ENCODE measurements around the gene HLA-DQB1. TPM values are rescaled to one million over a fixed set of nuclear protein-coding genes. Genes with fewer than 3 reads are reported as not detected.
"Not testable (repeated sequence)": the region's sequence is repeated elsewhere in the genome, so short reads cannot be mapped to it uniquely, and the experiment has no call there.

HLA-DQB1 gene
- total RNA-seq: under 0.01 and 6.5 TPM in 2 replicates

DNA sequence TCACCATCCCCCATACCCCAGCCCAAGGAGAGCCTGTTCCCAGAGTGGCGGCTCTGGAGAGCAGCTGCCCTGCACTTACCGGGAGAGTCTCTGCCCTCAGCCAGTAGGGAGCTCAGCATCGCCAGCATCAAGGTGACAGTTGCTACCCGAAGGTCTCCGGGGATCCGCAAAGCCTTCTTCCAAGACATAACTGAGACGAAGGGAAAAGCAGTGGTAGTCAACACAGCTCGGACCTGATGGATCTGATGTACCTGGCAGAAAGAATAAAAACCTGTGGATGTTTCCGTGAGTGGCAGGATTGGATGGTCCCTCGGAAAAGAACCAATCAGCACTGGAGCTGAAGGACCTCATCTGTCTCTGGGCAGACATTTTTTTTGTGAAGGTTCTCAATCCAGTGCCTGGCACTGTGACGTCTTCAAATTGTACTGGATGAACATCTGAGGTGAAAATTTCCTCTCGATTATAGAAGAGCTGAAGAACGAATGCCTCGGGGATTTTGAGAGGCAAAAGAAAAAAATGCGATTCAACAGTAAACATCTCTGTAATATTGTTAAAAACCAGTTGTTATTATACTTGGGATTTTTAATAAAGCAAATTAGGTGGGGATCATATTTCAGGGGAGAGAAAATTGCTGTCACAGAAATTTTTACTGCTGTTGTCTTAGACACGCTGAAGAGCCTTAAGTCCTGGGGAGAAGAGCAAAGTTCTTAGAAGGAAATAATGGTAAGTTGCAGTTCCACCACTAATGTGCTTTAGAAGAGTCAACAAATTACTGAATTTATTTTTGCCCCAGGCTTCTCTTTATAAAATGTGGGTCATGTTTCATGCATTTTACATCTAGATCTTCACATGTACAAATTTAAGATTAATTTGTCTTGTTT, at the start of gene HLA-DQB1:
HLA-DQB1 (minus strand) TSS at position 238 of the 881 bp plus-strand sequence; CDS start at position 188, 50 bp downstream.
- no peaks in the 10 kb centered on the region for H3K36me3 ChIP-seq (ENCODE audit: insufficient read depth, low read length)
- no peaks in the 10 kb centered on the region for H4K20me1 ChIP-seq (ENCODE audit: insufficient read depth, low read length)
- no peak within 1 kb of the TSS for H3K4me2 ChIP-seq (ENCODE audit: insufficient read depth, low read length)
- H3K27ac ChIP-seq (ENCODE audit: low read depth, low read length): no peak within 1 kb of the TSS
- H3K4me1 ChIP-seq (ENCODE audit: insufficient read depth, low read length): no peaks in the 10 kb centered on the region
- no peak within 1 kb of the TSS for H3K4me3 ChIP-seq (ENCODE audit: insufficient read depth, low read length)
- peaks cover 7% of the 10 kb centered on the region for H3K27me3 ChIP-seq (ENCODE audit: insufficient read depth, low read length)
- TF ChIP-seq, protein P1, sequence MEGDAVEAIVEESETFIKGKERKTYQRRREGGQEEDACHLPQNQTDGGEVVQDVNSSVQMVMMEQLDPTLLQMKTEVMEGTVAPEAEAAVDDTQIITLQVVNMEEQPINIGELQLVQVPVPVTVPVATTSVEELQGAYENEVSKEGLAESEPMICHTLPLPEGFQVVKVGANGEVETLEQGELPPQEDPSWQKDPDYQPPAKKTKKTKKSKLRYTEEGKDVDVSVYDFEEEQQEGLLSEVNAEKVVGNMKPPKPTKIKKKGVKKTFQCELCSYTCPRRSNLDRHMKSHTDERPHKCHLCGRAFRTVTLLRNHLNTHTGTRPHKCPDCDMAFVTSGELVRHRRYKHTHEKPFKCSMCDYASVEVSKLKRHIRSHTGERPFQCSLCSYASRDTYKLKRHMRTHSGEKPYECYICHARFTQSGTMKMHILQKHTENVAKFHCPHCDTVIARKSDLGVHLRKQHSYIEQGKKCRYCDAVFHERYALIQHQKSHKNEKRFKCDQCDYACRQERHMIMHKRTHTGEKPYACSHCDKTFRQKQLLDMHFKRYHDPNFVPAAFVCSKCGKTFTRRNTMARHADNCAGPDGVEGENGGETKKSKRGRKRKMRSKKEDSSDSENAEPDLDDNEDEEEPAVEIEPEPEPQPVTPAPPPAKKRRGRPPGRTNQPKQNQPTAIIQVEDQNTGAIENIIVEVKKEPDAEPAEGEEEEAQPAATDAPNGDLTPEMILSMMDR (IDR thresholded peaks at IDR 0.05; ENCODE audit: extremely low read depth, low read depth, low read length): no peak
- H3K9me3 ChIP-seq (ENCODE audit: low read depth, low read length): no peaks in the 10 kb centered on the region
- peak; percentile 86 for DNase-seq (ENCODE audit: insufficient read length, low spot score, missing footprints)
- no peaks in the 10 kb centered on the region for H3K79me2 ChIP-seq (ENCODE audit: insufficient read depth, low read length)
- no peak within 1 kb of the TSS for H2AFZ ChIP-seq (ENCODE audit: low read length)

- Histone ChIP-seq H3K36me3 (ENCODE audit: insufficient read depth, low read length) (no peaks in the 10 kb centered on the region), H3K9me3 (ENCODE audit: low read depth, low read length) (no peaks in the 10 kb centered on the region), H3K4me1 (ENCODE audit: insufficient read depth, low read length) (no peaks in the 10 kb centered on the region), H2AFZ (ENCODE audit: low read length) (no peak overlapping the region), H3K4me3 (ENCODE audit: insufficient read depth, low read length) (no peak overlapping the region), H3K79me2 (ENCODE audit: insufficient read depth, low read length) (no peaks in the 10 kb centered on the region), H3K27me3 (ENCODE audit: insufficient read depth, low read length) (no peaks in the 10 kb centered on the region), H3K27ac (ENCODE audit: low read depth, low read length) (no peak overlapping the region), H4K20me1 (ENCODE audit: insufficient read depth, low read length) (no peaks in the 10 kb centered on the region), H3K4me2 (ENCODE audit: insufficient read depth, low read length) (no peak overlapping the region)
- DNase-seq (ENCODE audit: insufficient read length, low spot score, missing footprints): no peak
- TF ChIP-seq, protein P1 (IDR thresholded peaks at IDR 0.05; ENCODE audit: extremely low read depth, low read depth, low read length): no peak
These were observed 46.8 kb upstream of the HLA-DQB1 start for GRCh38 chr6:32713241-32713640.

- Histone ChIP-seq H3K9me3 (ENCODE audit: low read depth, low read length) (no peaks in the 10 kb centered on the region), H3K27me3 (ENCODE audit: insufficient read depth, low read length) (no peaks in the 10 kb centered on the region), H2AFZ (ENCODE audit: low read length) (no peak overlapping the region), H3K79me2 (ENCODE audit: insufficient read depth, low read length) (no peaks in the 10 kb centered on the region), H4K20me1 (ENCODE audit: insufficient read depth, low read length) (no peaks in the 10 kb centered on the region), H3K4me3 (ENCODE audit: insufficient read depth, low read length) (no peak overlapping the region), H3K36me3 (ENCODE audit: insufficient read depth, low read length) (no peaks in the 10 kb centered on the region), H3K4me1 (ENCODE audit: insufficient read depth, low read length) (no peaks in the 10 kb centered on the region), H3K27ac (ENCODE audit: low read depth, low read length) (no peak overlapping the region), H3K4me2 (ENCODE audit: insufficient read depth, low read length) (no peak overlapping the region)
- no peak for DNase-seq (ENCODE audit: insufficient read length, low spot score, missing footprints)
- TF ChIP-seq, protein P1 (IDR thresholded peaks at IDR 0.05; ENCODE audit: extremely low read depth, low read depth, low read length): no peak
These were observed 43.2 kb upstream of the HLA-DQB1 start for GRCh38 chr6:32709625-32710024.

DNA sequence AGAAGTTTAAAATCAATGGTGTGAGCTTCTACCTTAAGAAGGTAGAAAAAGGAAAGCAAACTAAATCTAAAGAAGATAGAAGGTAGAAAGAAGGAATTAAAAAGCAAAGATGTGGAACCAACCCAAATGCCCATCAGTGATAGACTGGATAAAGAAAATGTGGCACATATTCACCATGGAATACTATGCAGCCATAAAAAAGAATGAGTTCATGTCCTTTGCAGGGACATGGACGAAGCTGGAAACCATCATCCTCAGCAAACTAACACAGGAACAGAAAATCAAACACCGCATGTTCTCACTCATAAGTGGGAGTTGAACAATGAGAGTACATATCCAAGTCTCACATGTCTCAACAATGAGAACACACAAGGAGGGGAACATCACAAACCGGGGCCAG, 38.7 kb upstream of the HLA-DQB1 start:
- H2AFZ ChIP-seq (ENCODE audit: low read length); H3K9me3 ChIP-seq (ENCODE audit: low read depth, low read length); H3K4me1 ChIP-seq (ENCODE audit: insufficient read depth, low read length); H3K4me2 ChIP-seq (ENCODE audit: insufficient read depth, low read length); DNase-seq (ENCODE audit: insufficient read length, low spot score, missing footprints); H3K27ac ChIP-seq (ENCODE audit: low read depth, low read length); H3K4me3 ChIP-seq (ENCODE audit: insufficient read depth, low read length); H3K36me3 ChIP-seq (ENCODE audit: insufficient read depth, low read length); H4K20me1 ChIP-seq (ENCODE audit: insufficient read depth, low read length); H3K27me3 ChIP-seq (ENCODE audit: insufficient read depth, low read length); H3K79me2 ChIP-seq (ENCODE audit: insufficient read depth, low read length): not testable (repeated sequence)
